GM19467 (cell line): ENCODE measurements around the gene AFAP1L2.

Experiments used
- ATAC-seq: cut with Tn5 transposase; IDR thresholded peaks from one replicate; pipeline ENCODE4 v1.9.1; 2021; ENCODE audit warnings: mild to moderate bottlenecking, moderate library complexity; ENCODE audit not compliant: unreplicated experiment

The AFAP1L2 gene

DNA sequence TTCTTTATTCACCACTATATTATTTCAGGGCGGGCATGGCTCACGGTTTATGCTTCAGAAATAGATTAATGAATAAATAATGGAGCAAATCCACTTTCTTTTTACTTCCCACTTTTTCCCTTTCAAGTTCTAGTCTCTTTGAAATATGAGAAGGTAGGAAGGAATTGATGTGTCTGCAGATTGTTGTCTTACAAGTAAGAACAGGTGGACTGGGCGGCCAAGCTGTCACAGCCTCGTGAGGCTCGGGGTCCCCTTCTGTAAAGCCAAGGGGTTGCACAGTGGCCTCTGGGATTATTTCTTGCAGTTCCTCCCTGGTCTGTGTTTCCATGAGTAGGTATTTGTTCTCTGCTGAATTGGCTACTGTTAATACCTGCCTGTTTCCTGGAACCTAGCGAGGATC, 154.1 kb downstream of the AFAP1L2 start:
- no peak for ATAC-seq

- ATAC-seq, result no peak
Measured at GRCh38 chr10:114246679-114247305, 157.5 kb downstream of the AFAP1L2 start.

DNA sequence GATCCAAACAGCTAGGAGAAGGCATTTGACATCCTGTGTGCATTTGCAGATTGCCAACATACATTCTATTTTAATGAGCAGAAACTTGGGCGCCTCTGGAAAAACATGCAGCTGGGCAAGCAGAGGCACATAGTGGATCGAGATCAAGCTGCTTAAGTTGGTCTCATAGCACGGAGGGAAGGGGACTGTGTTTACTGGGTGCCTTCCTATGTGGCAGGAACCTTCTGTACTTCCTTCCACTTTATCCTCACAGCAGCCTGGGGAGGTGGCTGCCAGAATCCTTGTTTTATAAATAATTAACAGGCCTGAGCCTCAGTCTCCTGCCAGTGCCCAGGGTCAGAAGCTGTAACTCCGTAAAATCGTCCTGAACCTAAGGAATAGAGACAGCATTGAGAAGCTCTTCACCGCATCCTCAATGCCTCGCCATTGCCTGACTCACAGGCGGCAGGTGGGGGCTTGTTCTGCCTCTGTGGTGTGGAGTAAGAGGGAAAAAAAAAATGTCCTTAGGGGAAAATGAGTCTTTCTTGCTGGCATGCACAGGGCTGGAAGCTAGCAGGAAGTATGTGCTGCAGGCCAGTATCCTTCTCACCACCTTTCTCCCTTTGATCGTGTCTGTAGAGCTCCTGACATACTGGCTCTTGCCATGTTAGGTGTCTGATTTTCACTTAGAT, 159.0 kb downstream of the AFAP1L2 start:
- ATAC-seq, result no peak
